Measurements from ENCODE around the gene PCID2. TPM values are rescaled to one million over a fixed set of nuclear protein-coding genes. Genes with fewer than 3 reads are reported as not detected.

Gene PCID2
- polyA plus RNA-seq, 1 of the 3 experiments (the other 2 are of a cell fraction): 69.8 TPM

GRCh38 chr13:113178070-113178895, 30.2 kb downstream of the PCID2 start (continued):
- peak; percentile 74 for TF ChIP-seq PBX3 (IDR thresholded peaks at IDR 0.05)

- Histone ChIP-seq H3K79me2 (ENCODE audit: insufficient read depth) (peaks cover 18% of the 10 kb centered on the region; the same call in 1 of the 2 replicates), H3K9me3 (no peaks in the 10 kb centered on the region), H3K27ac (ENCODE audit: low read depth in 2 of 2, low read length in 1 of 2) (no peak overlapping the region), H3K27me3 (ENCODE audit: insufficient read depth) (no peaks in the 10 kb centered on the region), H3F3A (replicated peaks; ENCODE audit: insufficient read depth) (peaks cover 31% of the 10 kb centered on the region), H3K4me1 (ENCODE audit: control insufficient read depth in 1 of 2, insufficient read depth in 2 of 2, low read depth in 1 of 2, low read length in 1 of 2) (peaks cover 11 to 18% of the 10 kb centered on the region in 2 experiments; a peak in 3 of 4 replicates), H3K9ac (no peak overlapping the region), H3K36me3 (replicated peaks in 1 of 2; ENCODE audit: control insufficient read depth in 1 of 2, insufficient read depth in 2 of 2, low read length in 1 of 2) (peaks cover 50 to 73% of the 10 kb centered on the region in 2 experiments), H3K4me2 (no peak overlapping the region), H3K4me3 (ENCODE audit: low read depth in 2 of 2, low read length in 1 of 2) (no peak overlapping the region), H3K9me2 (no peaks in the 10 kb centered on the region), H4K20me1 (ENCODE audit: insufficient read depth) (no peaks in the 10 kb centered on the region), H2AFZ (ENCODE audit: low read depth) (no peak overlapping the region)
- 96% methylated on average over 14 of the region's 14 CpGs for WGBS (ENCODE audit: low lambda C conversion rate)
- CTCF ChIA-PET: no interaction called here
- POLR2A ChIA-PET: no interaction called here
- TF ChIP-seq FOXJ3 (CRISPR knock-in tag; IDR thresholded peaks at IDR 0.05): no peak
- TF ChIP-seq CTCF (IDR thresholded peaks at IDR 0.05): no peak
- no peak for TF ChIP-seq REST (IDR thresholded peaks at IDR 0.05; ENCODE audit: low read depth, low read length)
- no peak for DNase-seq
Observed at GRCh38 chr13:113176822-113177221, 31.6 kb downstream of the PCID2 start.

- Histone ChIP-seq H3K27ac (ENCODE audit: low read depth in 2 of 2, low read length in 1 of 2) (no peak overlapping the region), H3K4me2 (no peak overlapping the region), H3F3A (replicated peaks; ENCODE audit: insufficient read depth) (peaks cover 31% of the 10 kb centered on the region), H2AFZ (ENCODE audit: low read depth) (no peak overlapping the region), H4K20me1 (ENCODE audit: insufficient read depth) (no peaks in the 10 kb centered on the region), H3K9me3 (no peaks in the 10 kb centered on the region), H3K36me3 (replicated peaks in 1 of 2; ENCODE audit: control insufficient read depth in 1 of 2, insufficient read depth in 2 of 2, low read length in 1 of 2) (peaks cover 47 to 73% of the 10 kb centered on the region in 2 experiments), H3K9ac (no peak overlapping the region), H3K79me2 (ENCODE audit: insufficient read depth) (peaks cover 18% of the 10 kb centered on the region; the same call in 1 of the 2 replicates), H3K9me2 (no peaks in the 10 kb centered on the region), H3K4me3 (ENCODE audit: low read depth in 2 of 2, low read length in 1 of 2) (no peak overlapping the region), H3K4me1 (ENCODE audit: control insufficient read depth in 1 of 2, insufficient read depth in 2 of 2, low read depth in 1 of 2, low read length in 1 of 2) (peaks cover 11 to 18% of the 10 kb centered on the region in 2 experiments; a peak in 3 of 4 replicates), H3K27me3 (ENCODE audit: insufficient read depth) (no peaks in the 10 kb centered on the region)
- 77% methylated on average over 5 of the region's 5 CpGs for WGBS (ENCODE audit: low lambda C conversion rate)
- no peak for DNase-seq
- TF ChIP-seq GATA2 (CRISPR knock-in tag; IDR thresholded peaks at IDR 0.05) (no peak), JUND (IDR thresholded peaks at IDR 0.05) (no peak), YY1 (IDR thresholded peaks at IDR 0.05; ENCODE audit: low read depth) (no peak), FOXM1 (IDR thresholded peaks at IDR 0.05; ENCODE audit: low read depth) (no peak), RXRA (IDR thresholded peaks at IDR 0.05; ENCODE audit: borderline replicate concordance, low read depth) (no peak), GABPA (IDR thresholded peaks at IDR 0.05; ENCODE audit: low read depth) (no peak), RAD21 (IDR thresholded peaks at IDR 0.05; ENCODE audit: low read length) (no peak)
- CTCF ChIA-PET: no interaction called here
- POLR2A ChIA-PET: no interaction called here
Observed at GRCh38 chr13:113176280-113176679, 32.2 kb downstream of the PCID2 start.

All from SK-N-SH (cell line).